ENCODE measurements around the gene LRIG1.

LRIG1 gene

GRCh38 chr3:66490214-66490613, 10.6 kb downstream of the LRIG1 start:
- Histone ChIP-seq H3K4me2 (ENCODE audit: low read depth, low read length) (peak overlapping the region; percentile 67), H3K27me3 (replicated peaks; ENCODE audit: insufficient read depth, low read length) (no peaks in the 10 kb centered on the region), H3K4me1 (ENCODE audit: low read length) (peaks cover 72% of the 10 kb centered on the region), H2AFZ (ENCODE audit: low read length) (no peak overlapping the region), H3K36me3 (replicated peaks; ENCODE audit: insufficient read depth, low read length) (no peaks in the 10 kb centered on the region), H3K9me3 (replicated peaks; ENCODE audit: insufficient read depth, low read length) (no peaks in the 10 kb centered on the region), H3F3A (ENCODE audit: insufficient read depth, low read length) (peaks cover 48% of the 10 kb centered on the region), H3K79me2 (ENCODE audit: low read length) (peaks cover 95% of the 10 kb centered on the region), H3K27ac (ENCODE audit: low read length) (peak overlapping the region; percentile 79), H3K4me3 (ENCODE audit: low read length) (peak overlapping the region; percentile 46), H3K9ac (ENCODE audit: low read length) (peak overlapping the region; percentile 43), H4K20me1 (ENCODE audit: insufficient read depth, low read length) (no peaks in the 10 kb centered on the region), H3K9me2 (replicated peaks; ENCODE audit: insufficient read depth, low read length) (no peaks in the 10 kb centered on the region)
- DNase-seq, result peak; percentile 86
- TF ChIP-seq CTCF (IDR thresholded peaks at IDR 0.05; ENCODE audit: low read length), result no peak
- TF ChIP-seq EZH2 (optimal IDR thresholded peaks at IDR 0.05; ENCODE audit: low read depth, low read length), result no peak
- no peak for TF ChIP-seq EZH2phosphoT487 (IDR thresholded peaks at IDR 0.05; ENCODE audit: low read length)

- H3K4me1 ChIP-seq (ENCODE audit: low read length), result peaks cover 65% of the 10 kb centered on the region
- no peaks in the 10 kb centered on the region for H3K36me3 ChIP-seq (replicated peaks; ENCODE audit: insufficient read depth, low read length)
- peak overlapping the region; percentile 46; the same call in 1 of the 2 replicates for H3K4me3 ChIP-seq (ENCODE audit: low read length)
- TF ChIP-seq EZH2 (optimal IDR thresholded peaks at IDR 0.05; ENCODE audit: low read depth, low read length) (no peak), EZH2phosphoT487 (IDR thresholded peaks at IDR 0.05; ENCODE audit: low read length) (no peak), CTCF (IDR thresholded peaks at IDR 0.05; ENCODE audit: low read length) (no peak)
- no peaks in the 10 kb centered on the region for H3K9me3 ChIP-seq (replicated peaks; ENCODE audit: insufficient read depth, low read length)
- H3F3A ChIP-seq (ENCODE audit: insufficient read depth, low read length), result peaks cover 42% of the 10 kb centered on the region
- peak overlapping the region; percentile 17; the same call in 1 of the 2 replicates for H3K9ac ChIP-seq (ENCODE audit: low read length)
- no peaks in the 10 kb centered on the region for H3K27me3 ChIP-seq (replicated peaks; ENCODE audit: insufficient read depth, low read length)
- H3K27ac ChIP-seq (ENCODE audit: low read length), result peak overlapping the region; percentile 79
- H3K4me2 ChIP-seq (ENCODE audit: low read depth, low read length), result peak overlapping the region; percentile 67
- H2AFZ ChIP-seq (ENCODE audit: low read length), result no peak overlapping the region
- no peak for DNase-seq
- peaks cover 95% of the 10 kb centered on the region for H3K79me2 ChIP-seq (ENCODE audit: low read length)
- no peaks in the 10 kb centered on the region for H4K20me1 ChIP-seq (ENCODE audit: insufficient read depth, low read length)
- no peaks in the 10 kb centered on the region for H3K9me2 ChIP-seq (replicated peaks; ENCODE audit: insufficient read depth, low read length)
These were observed 11.2 kb downstream of the LRIG1 start for GRCh38 chr3:66489581-66489980.

DNA sequence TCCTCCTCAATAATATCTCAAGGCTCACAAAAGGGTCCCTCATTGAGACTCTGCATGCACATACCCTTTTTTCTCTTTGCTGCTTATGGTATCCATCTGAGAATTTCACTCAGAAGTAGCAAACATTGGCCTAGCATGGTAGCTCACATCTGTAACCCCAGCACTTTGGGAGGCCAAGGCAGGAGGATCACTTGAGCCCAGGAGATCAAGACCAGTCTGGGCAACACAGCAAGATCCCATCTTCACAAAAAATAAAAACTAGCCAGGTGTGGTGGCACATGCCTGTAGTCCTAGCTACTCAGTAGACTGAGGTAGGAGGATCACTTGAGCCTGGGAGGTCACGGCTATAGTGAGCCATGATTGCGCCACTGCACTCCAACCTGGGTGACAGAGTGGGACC, 11.7 kb downstream of the LRIG1 start:
- no peak overlapping the region for H3K9ac ChIP-seq (ENCODE audit: low read length)
- H3K4me2 ChIP-seq (ENCODE audit: low read depth, low read length), result peak overlapping the region; percentile 67
- peak overlapping the region; percentile 79; the same call in 1 of the 2 replicates for H3K27ac ChIP-seq (ENCODE audit: low read length)
- peaks cover 65% of the 10 kb centered on the region for H3K4me1 ChIP-seq (ENCODE audit: low read length)
- TF ChIP-seq CTCF (IDR thresholded peaks at IDR 0.05; ENCODE audit: low read length), result no peak
- TF ChIP-seq EZH2phosphoT487 (IDR thresholded peaks at IDR 0.05; ENCODE audit: low read length), result no peak
- no peak for TF ChIP-seq EZH2 (optimal IDR thresholded peaks at IDR 0.05; ENCODE audit: low read depth, low read length)
- H3K9me3 ChIP-seq (replicated peaks; ENCODE audit: insufficient read depth, low read length), result no peaks in the 10 kb centered on the region
- no peak overlapping the region for H2AFZ ChIP-seq (ENCODE audit: low read length)
- H3K4me3 ChIP-seq (ENCODE audit: low read length), result no peak overlapping the region
- peaks cover 95% of the 10 kb centered on the region for H3K79me2 ChIP-seq (ENCODE audit: low read length)
- no peaks in the 10 kb centered on the region for H3K36me3 ChIP-seq (replicated peaks; ENCODE audit: insufficient read depth, low read length)
- no peaks in the 10 kb centered on the region for H3K27me3 ChIP-seq (replicated peaks; ENCODE audit: insufficient read depth, low read length)
- no peak for DNase-seq
- no peaks in the 10 kb centered on the region for H3K9me2 ChIP-seq (replicated peaks; ENCODE audit: insufficient read depth, low read length)
- peaks cover 43% of the 10 kb centered on the region for H3F3A ChIP-seq (ENCODE audit: insufficient read depth, low read length)
- no peaks in the 10 kb centered on the region for H4K20me1 ChIP-seq (ENCODE audit: insufficient read depth, low read length)

Data from MM.1S (cell line).